NCI-H345 treated with DMSO at 0.1 percent for 48 hours (cell line): ENCODE data around the gene BRINP3.

Source experiments
- DNase-seq: peaks from one replicate; lab custom pipeline; 2025; ENCODE audit not compliant: unreplicated experiment; lab: John Stamatoyannopoulos, UW

BRINP3 gene

DNA sequence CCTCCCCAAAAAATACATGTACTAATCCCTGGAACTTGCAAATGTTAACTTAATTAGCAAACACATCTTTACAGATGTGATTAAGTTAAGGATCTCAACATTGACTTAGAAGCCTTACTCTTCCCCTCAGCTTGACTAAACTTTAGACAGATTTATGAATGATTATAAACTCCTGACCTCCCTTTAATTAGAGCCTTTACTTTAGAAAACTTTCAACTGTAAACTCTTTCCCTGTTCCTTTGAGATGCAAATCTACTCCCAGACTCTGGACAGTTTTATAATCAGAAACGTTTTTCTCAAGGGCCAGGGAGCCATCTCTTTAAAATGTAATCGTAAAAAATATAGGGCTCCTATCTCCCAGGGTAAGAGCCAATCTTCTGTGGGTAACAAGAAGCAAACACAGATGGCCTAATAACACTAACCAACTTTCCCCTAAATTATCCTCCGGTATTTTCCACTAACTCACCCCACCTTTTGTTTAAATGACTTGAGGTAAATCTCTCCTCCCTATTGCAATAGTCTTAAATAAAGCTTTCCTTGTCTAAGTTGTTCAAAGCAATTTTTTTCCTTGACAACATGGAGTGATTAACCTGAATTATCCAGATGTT is 284.1 kb downstream of the BRINP3 start:
- DNase-seq, result no peak

DNA sequence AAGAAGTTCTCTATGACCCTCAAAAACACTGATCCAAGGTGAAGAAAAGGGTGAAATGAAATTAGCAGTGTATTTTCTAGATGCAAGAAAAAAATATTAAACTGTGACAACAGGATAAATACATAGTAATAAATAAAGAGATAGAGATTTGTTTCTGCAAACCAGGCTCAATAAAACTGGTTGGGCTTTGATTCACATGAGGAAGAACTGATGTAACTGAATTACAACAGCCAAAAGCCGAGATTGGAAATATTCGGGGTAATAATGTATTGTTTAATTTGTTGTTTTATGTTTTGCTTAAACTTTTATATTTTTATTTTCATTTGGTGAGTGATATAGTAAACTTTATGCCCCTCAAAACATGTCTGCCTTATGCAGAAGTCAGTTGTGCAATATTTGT is 285.0 kb downstream of the BRINP3 start:
- no peak for DNase-seq

DNA sequence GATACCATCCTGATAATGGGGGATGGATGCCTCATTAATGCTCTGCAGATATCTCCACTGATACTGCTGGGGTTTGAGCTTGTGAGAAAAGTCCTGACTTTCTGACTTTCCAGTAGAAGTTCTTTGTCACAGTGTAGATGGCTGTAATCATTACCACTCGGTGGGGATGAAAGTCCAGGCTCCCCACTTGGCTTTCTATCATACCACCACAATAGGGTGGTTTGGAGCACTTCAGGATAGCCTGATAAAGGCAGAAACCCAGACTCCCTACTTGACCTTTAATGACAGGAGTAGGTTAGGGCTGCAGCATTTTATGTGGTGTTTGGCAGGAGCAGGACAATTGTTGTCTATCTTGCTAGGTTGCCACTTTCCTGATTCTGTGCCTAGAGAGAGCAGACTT is 294.1 kb downstream of the BRINP3 start:
- no peak for DNase-seq

DNA sequence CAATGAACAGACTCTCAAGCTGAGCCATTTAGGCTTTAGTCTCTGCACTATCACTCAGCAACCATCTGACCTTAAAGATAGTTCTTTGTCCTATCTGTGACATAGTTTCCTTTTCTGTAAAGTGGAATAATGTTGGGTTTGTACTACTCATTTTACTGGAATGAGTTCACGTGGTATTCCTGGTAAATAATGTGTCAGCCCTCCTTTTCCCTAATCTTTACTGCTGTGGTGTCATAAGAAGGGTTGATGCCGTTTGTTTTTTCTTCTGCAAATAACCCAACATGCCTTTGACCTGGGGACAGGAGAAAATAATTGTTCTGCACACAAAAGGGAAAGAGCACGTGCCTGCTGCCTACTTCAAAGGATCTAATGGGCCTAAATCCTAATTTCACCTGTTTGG is 297.8 kb downstream of the BRINP3 start:
- no peak for DNase-seq

DNA sequence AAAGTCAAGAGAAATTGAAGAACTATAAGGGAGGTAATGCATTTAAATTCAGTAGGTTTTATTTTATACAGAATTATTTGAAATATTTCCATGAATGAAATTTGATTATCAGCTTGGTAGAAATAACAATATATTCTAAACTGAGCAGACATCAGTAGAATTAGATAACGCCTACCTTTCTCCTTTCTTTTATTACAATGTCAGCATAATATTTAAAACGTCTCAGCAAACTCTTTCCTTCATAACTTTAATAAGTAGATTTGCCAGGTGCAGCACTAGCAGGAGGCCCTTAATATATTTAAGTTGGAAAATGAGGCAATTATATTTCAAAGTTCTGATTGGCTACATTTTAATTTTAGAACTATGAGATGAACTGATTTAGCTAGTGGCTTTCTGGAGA is 298.8 kb downstream of the BRINP3 start:
- DNase-seq, result no peak

DNA sequence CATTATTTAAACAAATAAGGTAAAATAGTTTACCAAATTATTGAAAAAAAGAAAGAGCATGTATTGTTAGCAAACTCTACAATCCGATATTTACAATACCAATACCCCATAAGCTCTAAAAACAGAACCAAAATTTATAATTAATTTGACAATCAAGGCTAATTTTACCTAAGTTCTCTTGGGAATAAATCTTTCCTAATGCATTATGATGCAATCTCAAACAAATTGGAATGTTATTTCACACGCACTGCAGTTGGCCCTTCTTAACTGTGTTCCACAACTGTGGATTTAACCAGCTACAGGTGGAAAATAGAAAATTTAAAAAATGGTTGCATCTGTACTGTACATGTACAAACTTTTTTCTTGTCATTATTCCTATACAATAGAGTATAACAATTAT is 300.1 kb downstream of the BRINP3 start:
- no peak for DNase-seq

DNA sequence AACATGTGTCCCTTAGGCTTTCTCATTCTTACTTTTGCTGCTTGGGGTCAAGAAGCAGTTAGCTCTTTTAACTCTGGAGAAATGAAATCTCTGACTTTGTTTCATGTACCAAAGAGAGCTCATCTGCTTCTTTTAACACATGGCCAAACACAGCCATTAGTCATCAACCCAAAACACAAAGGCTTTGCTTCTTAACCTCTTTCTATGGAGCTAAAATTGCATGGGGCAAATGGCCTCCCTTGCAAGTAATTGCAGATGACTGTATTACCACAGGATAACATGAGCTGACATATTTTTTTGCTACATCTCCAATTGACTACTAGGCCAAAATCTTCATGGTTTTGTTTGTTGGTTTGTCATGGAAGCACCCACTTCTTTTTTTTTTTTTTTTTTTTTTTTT is 300.9 kb downstream of the BRINP3 start:
- no peak for DNase-seq

DNA sequence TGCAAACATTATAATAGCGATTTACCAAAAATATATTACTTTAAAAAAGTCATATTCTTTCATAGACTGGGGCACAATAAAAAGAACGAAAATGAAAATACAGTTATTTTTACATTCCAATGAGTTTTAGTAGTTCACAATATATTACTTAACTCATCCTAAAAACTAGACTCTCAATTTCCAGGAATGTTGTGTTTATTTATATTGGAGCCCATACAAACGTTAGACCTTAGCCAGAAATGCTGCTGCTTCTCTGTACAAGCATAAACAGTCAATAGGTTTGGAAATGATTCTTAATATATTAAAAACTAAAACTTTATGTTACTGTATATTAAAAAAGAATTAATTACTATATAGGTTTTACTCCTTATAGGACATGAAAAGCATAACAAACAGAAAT is 302.3 kb downstream of the BRINP3 start:
- DNase-seq, result no peak

DNA sequence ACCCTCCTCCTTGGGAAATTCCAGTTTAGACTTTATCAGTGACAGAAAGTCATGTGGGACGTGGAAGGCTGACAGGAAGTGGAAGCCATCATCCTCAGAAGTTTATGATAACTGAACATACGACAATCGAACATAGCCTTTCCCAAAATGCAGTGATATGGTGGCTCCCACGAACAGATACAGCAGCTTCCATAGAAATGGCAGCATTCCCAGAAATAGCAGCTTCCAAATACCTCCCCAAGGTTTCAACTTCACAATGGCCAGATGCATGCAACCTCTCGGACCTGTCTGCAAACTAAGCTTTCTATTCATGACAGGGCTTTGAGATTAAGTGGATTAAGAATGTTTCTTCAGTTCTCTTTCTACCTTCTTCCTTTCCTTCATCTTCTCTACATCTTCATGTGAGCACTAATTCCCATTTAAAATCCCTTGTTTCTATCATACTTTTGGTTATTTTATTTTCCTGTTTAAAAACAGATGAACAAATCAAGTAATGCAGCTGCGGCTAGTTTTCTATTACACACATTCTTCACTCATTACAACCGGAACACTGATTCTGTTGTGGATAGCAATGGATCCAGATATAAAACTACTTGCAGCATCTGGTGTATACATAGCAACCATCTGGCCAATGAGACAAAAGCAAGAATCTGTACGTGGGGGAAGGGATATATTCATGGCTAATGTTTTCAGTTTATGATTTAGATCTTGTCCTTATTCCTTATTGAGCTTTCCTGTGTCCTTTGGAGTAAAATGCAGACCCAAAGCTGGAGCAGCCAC is 304.8 kb downstream of the BRINP3 start:
- DNase-seq, result no peak

DNA sequence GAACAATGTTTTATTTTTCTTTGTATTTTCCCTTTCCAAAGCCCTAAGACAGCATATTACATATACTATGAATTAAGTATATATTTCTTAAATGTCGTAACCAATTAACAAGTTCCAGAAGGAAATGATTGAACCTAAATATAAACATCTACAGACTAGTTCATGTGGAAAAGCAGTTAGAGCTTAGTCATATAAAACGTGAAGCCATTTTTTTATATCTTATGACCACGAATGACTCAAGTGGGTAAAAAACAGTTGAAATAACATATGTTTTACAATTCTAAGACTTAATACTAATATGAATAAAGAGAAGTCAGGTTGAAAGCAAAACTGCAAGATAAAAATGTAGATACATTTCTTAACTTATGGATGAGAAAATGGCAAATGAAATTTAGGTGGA is 307.3 kb downstream of the BRINP3 start:
- no peak for DNase-seq

DNA sequence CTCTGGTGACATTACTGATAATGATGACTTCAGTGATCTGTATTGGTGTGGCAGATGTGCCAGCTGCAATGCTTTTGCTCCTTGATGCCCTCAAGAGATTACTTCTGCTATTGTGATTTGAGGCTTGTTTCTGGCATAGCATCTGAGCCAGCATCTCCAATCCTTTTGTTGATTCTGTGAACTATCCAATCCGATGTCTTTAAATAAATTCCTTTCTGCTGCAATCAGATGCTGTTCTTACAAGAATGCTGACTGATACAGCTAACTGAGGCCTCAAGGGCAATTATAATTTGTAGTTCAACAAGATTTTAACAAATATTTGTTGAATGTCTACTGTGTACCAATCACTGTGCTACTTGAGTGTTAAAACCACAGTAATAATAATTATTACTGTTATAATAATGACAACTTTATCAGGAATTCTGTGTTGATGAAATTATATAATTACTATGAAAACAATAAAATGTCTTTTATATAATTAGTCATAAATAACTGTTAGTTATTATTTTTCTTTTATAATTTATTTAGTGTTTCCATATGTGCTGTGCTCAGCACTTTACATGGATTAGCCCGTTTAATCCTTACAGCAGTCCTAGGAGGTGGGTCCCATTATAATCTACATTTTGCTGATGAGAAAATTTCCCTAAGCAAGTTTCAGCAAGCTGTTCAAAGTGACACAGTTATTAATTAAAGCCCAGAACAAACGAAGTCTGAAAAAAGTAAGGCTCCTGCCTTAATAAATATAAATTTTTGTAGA is 308.2 kb downstream of the BRINP3 start:
- DNase-seq, result no peak

DNA sequence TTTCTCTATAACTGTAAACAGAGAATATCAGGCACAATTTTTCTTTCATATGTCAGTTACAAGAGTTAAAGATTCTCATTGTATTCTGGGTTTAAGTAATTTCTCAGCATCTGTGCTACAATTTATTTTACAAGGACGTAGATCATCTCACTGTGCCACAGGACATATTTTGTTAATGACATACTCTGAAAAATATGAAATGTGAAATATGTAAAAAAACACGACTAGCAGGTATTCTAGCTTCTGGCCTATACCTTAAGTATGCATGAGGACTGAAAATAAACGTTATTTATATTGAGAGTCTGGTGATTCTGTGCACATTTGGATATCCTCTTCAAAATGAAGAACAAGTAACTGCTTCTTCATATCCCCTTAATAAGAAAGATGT is 308.8 kb downstream of the BRINP3 start:
- no peak for DNase-seq

DNA sequence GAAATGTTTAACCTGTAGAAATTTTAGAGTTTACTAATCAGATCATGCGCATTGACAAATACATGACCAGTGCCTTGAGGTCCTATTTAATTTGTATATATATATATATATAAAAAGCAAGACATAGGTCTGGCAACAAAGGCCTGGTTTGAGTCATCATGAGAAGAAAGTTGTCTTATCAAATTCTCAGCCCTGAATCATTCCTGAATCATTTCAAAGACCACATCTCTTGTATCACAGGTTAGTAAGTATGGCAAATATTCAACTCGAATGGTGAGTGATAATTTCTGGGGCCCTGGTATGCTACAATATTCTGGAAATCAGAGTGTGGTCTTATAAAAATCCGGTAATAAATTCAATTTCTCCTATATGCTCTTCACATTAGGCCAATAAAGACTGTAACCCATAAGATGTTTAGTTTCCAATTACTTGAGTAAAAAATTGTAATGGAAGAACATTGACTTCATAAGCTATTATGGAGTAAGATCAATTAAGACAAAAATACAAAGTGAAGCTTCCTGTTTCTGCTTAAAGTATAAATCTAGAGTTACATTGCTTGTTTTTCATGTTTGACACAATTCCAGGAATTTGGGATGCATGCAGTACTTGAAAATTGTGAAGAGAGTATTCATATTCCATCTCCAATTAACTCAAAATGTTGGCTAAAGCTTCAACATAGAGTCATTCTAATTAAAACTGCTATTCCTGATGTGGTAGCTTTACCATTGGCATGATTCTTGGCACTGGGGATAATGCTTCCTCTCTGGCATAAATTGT is 309.4 kb downstream of the BRINP3 start:
- DNase-seq, result no peak

DNA sequence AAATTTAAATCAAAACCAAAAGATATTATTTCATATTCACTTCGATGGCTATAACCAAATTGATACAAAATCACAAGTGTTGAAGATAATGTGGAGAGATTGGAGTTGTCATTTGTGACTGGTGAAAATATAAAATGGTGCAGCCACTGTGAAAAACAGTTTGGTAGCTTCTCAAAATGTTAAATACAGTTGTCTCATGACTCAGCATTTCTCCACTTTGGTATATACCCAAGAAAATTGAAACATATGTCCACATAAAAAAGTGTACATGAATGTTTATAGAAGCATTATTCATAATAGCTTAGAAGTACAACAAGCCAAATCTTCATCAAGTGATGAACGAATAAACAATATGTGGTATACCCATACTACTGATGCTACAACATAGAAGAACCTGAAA is 318.5 kb downstream of the BRINP3 start:
- no peak for DNase-seq

DNA sequence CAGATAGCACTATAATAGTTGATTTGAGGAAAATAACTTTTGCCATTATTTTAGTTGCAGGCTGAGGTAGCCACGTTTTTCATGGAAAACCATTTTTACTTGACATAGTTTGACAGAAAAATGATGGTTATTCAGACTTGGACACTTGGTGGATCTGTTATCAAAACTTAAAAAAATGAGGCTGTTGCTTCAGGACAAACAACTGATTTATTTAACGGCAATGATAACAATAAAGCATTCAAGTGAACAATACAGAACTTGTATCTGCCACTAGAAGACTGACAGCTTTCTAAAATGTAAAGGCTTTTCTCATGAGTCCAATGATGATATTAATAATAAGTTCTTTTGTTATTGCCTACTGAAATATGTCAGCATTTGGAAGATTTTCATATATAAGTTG is 322.9 kb downstream of the BRINP3 start:
- DNase-seq, result no peak

DNA sequence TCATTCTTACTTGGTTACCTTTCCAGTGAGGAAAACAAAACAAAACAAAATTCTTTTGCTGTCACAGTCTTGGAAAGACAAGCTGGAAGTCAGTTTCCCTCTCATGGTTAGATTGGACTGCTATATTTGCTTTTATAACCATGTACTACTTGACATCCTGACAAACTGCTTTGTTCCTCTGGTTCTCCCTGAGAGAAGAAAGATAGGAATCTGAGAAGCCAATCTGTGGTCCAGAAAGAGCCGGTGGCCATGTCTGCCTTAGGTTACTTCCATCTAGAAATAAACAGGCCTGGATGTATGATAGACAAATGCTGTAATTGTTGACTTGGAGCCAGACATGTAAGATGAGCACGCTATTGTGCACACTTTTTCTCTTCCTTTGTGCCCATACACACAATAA is 330.0 kb downstream of the BRINP3 start:
- DNase-seq, result no peak

DNA sequence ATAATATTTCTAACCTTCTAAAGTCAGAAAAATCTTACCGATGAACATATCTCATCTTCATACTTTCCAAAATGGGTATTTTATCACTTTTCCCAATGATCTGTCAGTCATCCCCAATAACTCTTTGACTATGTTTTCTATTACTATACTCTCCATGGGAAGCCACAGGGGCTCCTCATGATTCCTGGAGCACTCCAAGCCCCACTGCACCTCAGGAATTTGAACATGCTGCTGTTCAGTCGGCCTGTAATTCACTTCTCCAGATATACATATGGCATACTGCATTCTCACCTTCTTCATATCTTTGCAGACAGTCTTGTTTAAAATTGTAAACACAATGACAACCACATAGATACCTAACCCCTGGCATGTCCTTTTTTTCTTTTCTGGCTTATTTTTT is 333.0 kb downstream of the BRINP3 start:
- no peak for DNase-seq

DNA sequence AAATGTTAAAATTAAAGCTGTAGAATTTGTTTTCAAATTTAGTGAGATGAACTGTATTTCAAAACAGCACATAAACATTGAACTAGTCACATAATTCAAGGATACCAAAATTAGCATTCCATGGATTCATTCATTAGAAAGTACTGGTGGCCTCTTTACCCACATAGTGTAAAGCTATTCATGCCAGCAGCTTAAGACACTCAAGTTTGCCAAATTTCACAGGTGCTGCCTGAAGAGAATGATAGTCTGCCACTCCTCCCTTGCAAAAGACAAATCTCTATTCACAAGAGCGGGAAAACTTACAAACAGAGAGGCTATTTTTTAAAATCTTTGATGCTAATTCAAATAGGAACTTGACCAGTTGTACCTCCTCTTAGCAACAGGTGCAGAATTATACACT is 337.0 kb downstream of the BRINP3 start:
- DNase-seq, result no peak

DNA sequence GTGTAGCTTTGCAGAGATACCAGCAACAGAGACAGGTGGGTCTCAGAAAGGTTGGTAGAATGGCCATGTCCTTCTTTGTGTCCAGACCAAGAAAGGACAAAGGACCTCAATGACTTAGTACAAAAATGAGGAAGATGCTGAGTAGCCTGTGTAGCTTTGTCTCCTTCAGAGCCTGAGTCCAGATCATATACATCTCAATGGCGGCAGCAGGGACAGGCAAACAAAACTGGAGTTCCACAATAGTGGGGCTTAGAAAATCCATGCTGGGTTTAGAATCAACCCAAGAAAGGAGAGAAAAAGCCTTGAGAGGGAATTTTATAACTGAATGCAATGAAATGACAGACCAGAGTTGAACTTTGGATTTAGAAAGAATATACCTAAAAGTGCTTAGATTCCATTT is 339.0 kb downstream of the BRINP3 start:
- no peak for DNase-seq

DNA sequence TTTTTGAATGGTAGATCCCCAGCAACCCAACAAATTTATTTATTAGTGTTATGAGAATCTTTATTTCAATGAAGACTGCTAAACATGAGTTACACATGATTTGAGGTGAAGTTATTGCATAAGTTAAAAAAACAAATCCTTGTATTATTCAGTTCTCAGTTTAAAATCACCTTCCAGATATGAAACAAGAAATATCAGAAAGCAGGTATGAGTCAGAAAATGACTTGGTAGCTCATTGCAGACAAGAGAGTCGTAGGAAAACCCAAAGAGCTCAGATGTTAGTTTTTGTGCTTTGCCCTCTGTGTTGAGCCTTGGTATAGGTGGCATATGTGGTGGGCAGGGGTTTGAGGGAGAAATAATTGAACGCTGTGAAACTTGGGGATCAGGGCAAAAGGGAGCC is 339.4 kb downstream of the BRINP3 start:
- no peak for DNase-seq

DNA sequence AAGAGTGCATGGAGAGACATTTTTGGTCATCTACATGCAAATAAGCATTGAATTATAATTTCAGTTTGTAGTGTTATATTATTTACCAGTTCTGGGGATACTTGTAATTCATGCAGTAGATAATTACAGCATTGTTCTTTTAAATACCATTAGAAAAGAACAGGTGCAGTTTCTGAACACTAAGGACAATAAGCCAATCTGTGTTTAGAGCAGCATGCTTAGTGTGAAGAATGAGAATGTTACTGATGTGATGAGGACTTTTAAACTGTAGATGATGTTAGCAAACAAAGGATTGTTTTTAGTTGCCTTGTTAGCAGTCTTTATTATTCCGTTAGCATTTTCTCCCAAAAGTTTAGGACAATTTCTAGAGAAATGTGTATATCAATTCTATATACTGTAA is 348.3 kb downstream of the BRINP3 start:
- DNase-seq, result no peak

DNA sequence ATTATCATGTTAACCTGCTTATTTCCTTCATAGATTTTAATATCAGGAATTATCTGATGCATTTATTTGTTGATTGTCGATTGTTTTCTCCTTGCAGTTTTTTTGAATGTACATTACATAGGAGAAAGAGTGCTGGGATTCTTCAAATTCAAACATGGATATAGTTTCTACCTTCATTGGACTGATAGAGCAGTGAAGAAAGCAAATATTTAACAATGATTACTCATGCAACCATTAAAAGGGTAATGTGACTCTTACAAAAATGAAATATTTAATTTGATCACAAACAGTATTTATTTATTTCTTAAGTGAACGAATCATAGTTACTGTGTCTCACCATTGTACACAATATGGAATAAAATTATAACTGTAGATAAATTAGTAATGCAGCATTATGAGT is 350.9 kb downstream of the BRINP3 start:
- DNase-seq, result no peak
